Measurements from ENCODE around the gene CDSN. TPM values are rescaled to one million over a fixed set of nuclear protein-coding genes. Genes with fewer than 3 reads are reported as not detected.

The CDSN gene
- total and polyA plus RNA-seq, 2 of the 8 experiments (the other 6 are each of a cell fraction or from before 2014, with no cell fraction given): not detected

GRCh38 chr6:31161216-31162126 is 41.2 kb upstream of the CDSN start (continued):
- TF ChIP-seq, protein P1, sequence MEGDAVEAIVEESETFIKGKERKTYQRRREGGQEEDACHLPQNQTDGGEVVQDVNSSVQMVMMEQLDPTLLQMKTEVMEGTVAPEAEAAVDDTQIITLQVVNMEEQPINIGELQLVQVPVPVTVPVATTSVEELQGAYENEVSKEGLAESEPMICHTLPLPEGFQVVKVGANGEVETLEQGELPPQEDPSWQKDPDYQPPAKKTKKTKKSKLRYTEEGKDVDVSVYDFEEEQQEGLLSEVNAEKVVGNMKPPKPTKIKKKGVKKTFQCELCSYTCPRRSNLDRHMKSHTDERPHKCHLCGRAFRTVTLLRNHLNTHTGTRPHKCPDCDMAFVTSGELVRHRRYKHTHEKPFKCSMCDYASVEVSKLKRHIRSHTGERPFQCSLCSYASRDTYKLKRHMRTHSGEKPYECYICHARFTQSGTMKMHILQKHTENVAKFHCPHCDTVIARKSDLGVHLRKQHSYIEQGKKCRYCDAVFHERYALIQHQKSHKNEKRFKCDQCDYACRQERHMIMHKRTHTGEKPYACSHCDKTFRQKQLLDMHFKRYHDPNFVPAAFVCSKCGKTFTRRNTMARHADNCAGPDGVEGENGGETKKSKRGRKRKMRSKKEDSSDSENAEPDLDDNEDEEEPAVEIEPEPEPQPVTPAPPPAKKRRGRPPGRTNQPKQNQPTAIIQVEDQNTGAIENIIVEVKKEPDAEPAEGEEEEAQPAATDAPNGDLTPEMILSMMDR (IDR thresholded peaks at IDR 0.05; ENCODE audit: control extremely low read depth in 1 of 3, insufficient read depth in 1 of 3, low read depth in 1 of 3, low read length in 3 of 3): no peak
- TF ChIP-seq CHD7 (IDR thresholded peaks at IDR 0.05; ENCODE audit: insufficient replicate concordance, low read length): no peak
- no peak for TF ChIP-seq YY1 (IDR thresholded peaks at IDR 0.05; ENCODE audit: low read depth, low read length)
- TF ChIP-seq KDM1A (IDR thresholded peaks at IDR 0.05; ENCODE audit: borderline replicate concordance, low read length): no peak
- TF ChIP-seq EGR1 (IDR thresholded peaks at IDR 0.05; ENCODE audit: borderline replicate concordance, low read depth, low read length): no peak
- TF ChIP-seq RFX5 (IDR thresholded peaks at IDR 0.05; ENCODE audit: borderline replicate concordance, low read depth, low read length): no peak

Measured in H1 (cell line).